Testis (tissue), 3 donors: Measurements from ENCODE around the gene RNF32. TPM values are rescaled to one million over a fixed set of nuclear protein-coding genes. Genes with fewer than 3 reads are reported as not detected.
A peak's percentile ranks its signal among the peaks of the same experiment; 100 is the strongest.
"Not testable (repeated sequence)": the region's sequence is repeated elsewhere in the genome, so short reads cannot be mapped to it uniquely, and the experiment has no call there.

Experiments
- DNase-seq: peaks from one replicate; pipeline ENCODE4 v3.0.0-alpha.2; 2019
- H3K27ac ChIP-seq, 2 donors: fragments of 200-600 bp; sonication (generic); one replicate each; pipeline ENCODE4 v1.5.1; 2019
- H3K27me3 ChIP-seq: fragments of 200-600 bp; sonication (generic); one replicate; pipeline ENCODE4 v1.5.1; 2019
- H3K36me3 ChIP-seq: fragments of 200-600 bp; sonication (generic); one replicate; pipeline ENCODE4 v1.5.1; 2017; ENCODE audit warnings: low read depth; ENCODE audit errors: missing control alignments
- H3K4me1 ChIP-seq: fragments of 200-600 bp; sonication (generic); one replicate; pipeline ENCODE4 v1.5.1; 2019
- H3K4me3 ChIP-seq, 2 donors: fragments of 200-600 bp; sonication (generic); one replicate each; pipeline ENCODE4 v1.5.1; 2017 to 2019
- H3K9me3 ChIP-seq: fragments of 200-600 bp; sonication (generic); one replicate; pipeline ENCODE4 v1.5.1; 2017
- CTCF ChIP-seq, 3 experiments: fragments of 450-650 bp in 2 of 3; fragments of 200-600 bp in 1 of 3; sonication (generic) in 1 of 3; IDR thresholded peaks; one replicate each; pipeline ENCODE4 v1.5.1; 2016 to 2019; ENCODE audit warnings: antibody characterized with exemption in 3 of 3, mild to moderate bottlenecking in 2 of 3, moderate library complexity in 1 of 3
- POLR2A ChIP-seq: fragments of 450-650 bp; IDR thresholded peaks from one replicate; pipeline ENCODE4 v1.6.1; 2017; ENCODE audit warnings: antibody characterized with exemption, mild to moderate bottlenecking, moderate library complexity
- WGBS, 2 donors: methylation state at CpG; one replicate each; pipeline ENCODE4 v1.1.5; 2018; 5-methylcytosine and 5-hydroxymethylcytosine counted together
- intact Hi-C: fragments of 100-400 bp; cut with DNase I; formaldehyde crosslinking; loops from one replicate; pipeline ENCODE4 v1.15.1; 2023; ENCODE audit warnings: low total_unique reads
- polyA plus RNA-seq: library from polyadenylated mRNA; stranded (reverse); fragments of 350-450 nt; fragmentation: Illumina TruSeq; extraction: RNeasy Lipid Tissue Mini Kit (QIAGEN cat#74804); gene quantifications from one replicate; pipeline ENCODE4 v1.2.3, GENCODE V29; 2014; ENCODE audit warnings: low read depth, low replicate concordance; ENCODE audit not compliant: insufficient read depth
- total RNA-seq, 2 donors: library from RNA; depleted of rRNA; stranded (reverse); fragments of >200 nt; gene quantifications; one replicate each; pipeline ENCODE4 v1.2.3, GENCODE V29; 2016

The RNF32 gene
- total and polyA plus RNA-seq, 3 donors from 2014 or later, result 45.7 to 159 (median 63.8) TPM

- intact Hi-C loops, result no loop called here
- TF ChIP-seq POLR2A (no peak), CTCF (IDR thresholded peaks at IDR 0.05) (no peak)
Measured at GRCh38 chr7:156642306-156643045, 1.9 kb downstream of the RNF32 start.

GRCh38 chr7:156647330-156647729, 6.8 kb downstream of the RNF32 start:
- intact Hi-C loops, H3K4me1 ChIP-seq, DNase-seq, H3K27ac ChIP-seq, H3K36me3 ChIP-seq, H3K27me3 ChIP-seq, H3K4me3 ChIP-seq, H3K9me3 ChIP-seq: not testable (repeated sequence)
- 94 to 97% methylated on average over 5 of the region's 5 CpGs for whole genome bisulfite sequencing, 2 donors

More at GRCh38 chr7:156642306-156643045, 1.9 kb downstream of the RNF32 start:
- no peak for DNase-seq
- H3K27ac ChIP-seq, result no peak overlapping the region
- H3K27me3 ChIP-seq, result no peaks in the 10 kb centered on the region
- no peak overlapping the region for H3K4me3 ChIP-seq
- no peaks in the 10 kb centered on the region for H3K4me1 ChIP-seq
- no peaks in the 10 kb centered on the region for H3K36me3 ChIP-seq
- WGBS, 2 donors, result 40 to 66% methylated on average over 13 of the region's 13 CpGs
- no peaks in the 10 kb centered on the region for H3K9me3 ChIP-seq

DNA sequence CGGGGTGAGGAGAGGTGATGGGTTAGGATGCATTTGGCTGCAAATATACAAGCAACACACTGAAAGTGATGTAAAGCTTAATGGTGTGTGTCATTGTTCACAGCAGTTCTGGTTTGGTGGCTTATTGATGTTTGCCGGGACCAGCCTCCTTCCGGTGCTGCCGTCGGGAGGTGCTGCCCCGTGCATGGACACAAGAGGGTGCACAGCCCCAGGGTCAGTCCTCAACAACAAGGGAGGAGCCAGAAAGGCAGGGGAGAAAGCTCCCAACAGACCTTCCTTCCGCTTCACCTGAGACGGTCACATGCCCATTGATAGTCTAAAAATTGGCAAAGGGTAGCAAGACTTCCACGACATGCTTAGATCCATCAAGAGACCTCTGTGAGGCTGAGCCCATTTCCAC, 9.5 kb downstream of the RNF32 start:
- H3K4me1 ChIP-seq, result no peaks in the 10 kb centered on the region
- no peaks in the 10 kb centered on the region for H3K36me3 ChIP-seq
- no peak overlapping the region for H3K4me3 ChIP-seq
- H3K9me3 ChIP-seq, result no peaks in the 10 kb centered on the region
- no peak for TF ChIP-seq POLR2A
- TF ChIP-seq CTCF (IDR thresholded peaks at IDR 0.05), result no peak
- 72 to 78% methylated on average over 4 to 9 of the region's 9 CpGs for WGBS, 2 donors
- DNase-seq, result peak; percentile 38
- H3K27ac ChIP-seq, result no peak overlapping the region
- intact Hi-C loops, result no loop called here
- no peaks in the 10 kb centered on the region for H3K27me3 ChIP-seq

GRCh38 chr7:156651474-156651873, 10.9 kb downstream of the RNF32 start:
- Histone ChIP-seq H3K4me1 (no peaks in the 10 kb centered on the region), H3K27me3 (no peaks in the 10 kb centered on the region), H3K27ac (no peak overlapping the region), H3K4me3 (no peak overlapping the region), H3K9me3 (no peaks in the 10 kb centered on the region), H3K36me3 (no peaks in the 10 kb centered on the region)
- TF ChIP-seq CTCF (IDR thresholded peaks at IDR 0.05) (no peak), POLR2A (no peak)
- DNase-seq, result no peak
- intact Hi-C loops, result no loop called here
- WGBS, 2 donors, result 91 to 97% methylated on average over 4 of the region's 4 CpGs

DNA sequence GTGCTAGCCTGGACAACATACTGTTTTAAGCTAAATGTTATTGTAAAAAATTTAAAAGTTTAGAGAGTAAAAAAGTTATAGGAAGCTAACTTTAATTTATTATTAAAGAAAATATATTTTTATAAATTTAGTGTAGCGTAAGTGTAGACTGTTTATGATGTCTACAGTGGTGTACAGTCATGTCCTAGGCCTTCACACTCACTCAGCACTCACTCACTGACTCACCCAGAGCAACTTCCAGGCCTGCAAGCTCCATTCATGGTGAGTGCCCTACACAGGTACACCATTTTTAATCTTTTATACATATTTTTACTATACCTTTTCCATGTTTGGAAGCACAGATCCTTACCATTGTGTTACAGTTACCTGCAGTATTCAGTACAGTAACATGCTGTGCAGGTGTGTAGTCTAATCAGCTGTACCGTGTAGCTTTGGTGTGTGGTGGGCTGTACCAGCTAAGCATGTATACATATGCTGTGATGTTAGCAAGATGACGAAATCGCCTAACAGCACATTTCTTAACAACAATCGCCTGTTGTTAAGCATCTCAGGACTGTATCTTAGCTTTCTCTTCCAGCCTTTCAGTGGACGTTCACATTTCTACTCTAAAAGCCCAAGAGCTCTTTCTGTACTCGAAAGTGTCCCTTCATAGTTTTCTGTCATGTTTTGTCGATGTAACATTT, 12.5 kb downstream of the RNF32 start:
- Histone ChIP-seq H3K36me3 (no peaks in the 10 kb centered on the region), H3K27me3 (no peaks in the 10 kb centered on the region), H3K4me3 (no peak overlapping the region), H3K9me3 (no peaks in the 10 kb centered on the region), H3K27ac (no peak overlapping the region), H3K4me1 (no peaks in the 10 kb centered on the region)
- no peak for DNase-seq
- intact Hi-C loops, result no loop called here
- TF ChIP-seq POLR2A, result no peak
- TF ChIP-seq CTCF (IDR thresholded peaks at IDR 0.05), result no peak
- WGBS, 2 donors, result 94 to 95% methylated on average over 8 of the region's 8 CpGs
